HG02642 (cell line): ENCODE measurements around the gene SLC29A1.

ENCODE experiments used
- ATAC-seq: cut with Tn5 transposase; IDR thresholded peaks from one replicate; pipeline ENCODE4 v1.9.1; 2021; ENCODE audit warnings: mild to moderate bottlenecking; ENCODE audit not compliant: unreplicated experiment, poor library complexity

The SLC29A1 gene

GRCh38 chr6:44276667-44277640 is 53.6 kb downstream of the SLC29A1 start:
- no peak for ATAC-seq

- ATAC-seq, result no peak
These were observed 54.4 kb downstream of the SLC29A1 start for GRCh38 chr6:44277763-44278162.

GRCh38 chr6:44278315-44278714 is 54.9 kb downstream of the SLC29A1 start:
- no peak for ATAC-seq

- ATAC-seq, result no peak
These were observed 55.6 kb downstream of the SLC29A1 start for GRCh38 chr6:44278774-44279697.
